GM12872 (cell line): ENCODE results near the gene LGALS13.

Experiments used
- TF ChIP-seq, protein P1 (sequence below): IDR thresholded peaks from 3 replicates; pipeline ENCODE4 v1.5.1; 2011; ENCODE audit warnings: low read depth, mild to moderate bottlenecking, low read length, moderate library complexity; ENCODE audit not compliant: insufficient read depth

LGALS13 gene

DNA sequence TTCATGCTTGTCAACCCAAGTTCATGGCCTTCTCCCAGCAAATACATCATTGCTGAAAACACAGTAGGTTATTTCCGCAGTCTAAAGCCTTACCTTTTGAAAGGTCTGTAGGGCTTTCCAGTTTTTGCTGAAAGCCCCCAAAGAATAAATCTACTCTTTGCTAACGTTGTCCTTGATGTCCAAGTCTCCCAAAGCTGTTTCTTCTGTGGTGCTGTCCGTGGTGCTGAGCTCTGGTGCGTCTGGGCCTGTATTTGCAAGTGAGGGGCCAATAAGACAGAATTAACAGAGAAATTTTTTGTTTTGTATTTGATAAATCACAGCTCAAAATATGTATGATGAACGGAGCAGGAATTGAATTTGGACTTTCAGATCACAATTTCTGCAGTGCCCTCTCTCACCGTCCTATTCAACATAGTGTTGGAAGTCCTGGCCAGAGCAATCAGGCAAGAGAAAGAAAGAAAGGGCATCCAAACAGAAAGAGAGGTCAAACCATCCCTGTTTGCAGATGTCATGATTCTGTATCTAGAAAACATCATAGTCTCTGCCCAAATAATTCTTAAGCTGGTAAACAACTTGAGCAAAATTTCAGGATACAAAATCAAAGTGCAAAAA lies 43.6 kb downstream of the LGALS13 start:
- TF ChIP-seq, protein P1, sequence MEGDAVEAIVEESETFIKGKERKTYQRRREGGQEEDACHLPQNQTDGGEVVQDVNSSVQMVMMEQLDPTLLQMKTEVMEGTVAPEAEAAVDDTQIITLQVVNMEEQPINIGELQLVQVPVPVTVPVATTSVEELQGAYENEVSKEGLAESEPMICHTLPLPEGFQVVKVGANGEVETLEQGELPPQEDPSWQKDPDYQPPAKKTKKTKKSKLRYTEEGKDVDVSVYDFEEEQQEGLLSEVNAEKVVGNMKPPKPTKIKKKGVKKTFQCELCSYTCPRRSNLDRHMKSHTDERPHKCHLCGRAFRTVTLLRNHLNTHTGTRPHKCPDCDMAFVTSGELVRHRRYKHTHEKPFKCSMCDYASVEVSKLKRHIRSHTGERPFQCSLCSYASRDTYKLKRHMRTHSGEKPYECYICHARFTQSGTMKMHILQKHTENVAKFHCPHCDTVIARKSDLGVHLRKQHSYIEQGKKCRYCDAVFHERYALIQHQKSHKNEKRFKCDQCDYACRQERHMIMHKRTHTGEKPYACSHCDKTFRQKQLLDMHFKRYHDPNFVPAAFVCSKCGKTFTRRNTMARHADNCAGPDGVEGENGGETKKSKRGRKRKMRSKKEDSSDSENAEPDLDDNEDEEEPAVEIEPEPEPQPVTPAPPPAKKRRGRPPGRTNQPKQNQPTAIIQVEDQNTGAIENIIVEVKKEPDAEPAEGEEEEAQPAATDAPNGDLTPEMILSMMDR, result no peak

DNA sequence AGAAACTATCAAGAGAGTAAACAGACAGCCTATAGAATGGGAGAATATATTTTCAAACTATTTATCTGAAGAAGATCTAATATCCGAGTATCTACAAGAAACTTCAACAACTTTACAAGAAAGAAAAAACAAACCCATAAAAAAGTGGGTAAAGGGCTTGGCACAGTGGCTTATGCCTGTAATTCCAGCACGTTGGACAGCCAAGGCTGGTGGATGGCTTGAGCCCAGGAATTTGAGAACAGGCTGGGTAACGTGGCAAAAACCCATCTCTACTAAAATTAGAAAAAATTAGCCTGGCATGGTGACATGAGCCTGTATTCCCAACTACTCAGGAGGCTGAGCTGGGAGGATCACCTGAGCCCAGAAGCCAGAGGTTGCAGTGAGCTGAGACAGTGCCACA lies 45.6 kb downstream of the LGALS13 start:
- TF ChIP-seq, protein P1, result no peak

DNA sequence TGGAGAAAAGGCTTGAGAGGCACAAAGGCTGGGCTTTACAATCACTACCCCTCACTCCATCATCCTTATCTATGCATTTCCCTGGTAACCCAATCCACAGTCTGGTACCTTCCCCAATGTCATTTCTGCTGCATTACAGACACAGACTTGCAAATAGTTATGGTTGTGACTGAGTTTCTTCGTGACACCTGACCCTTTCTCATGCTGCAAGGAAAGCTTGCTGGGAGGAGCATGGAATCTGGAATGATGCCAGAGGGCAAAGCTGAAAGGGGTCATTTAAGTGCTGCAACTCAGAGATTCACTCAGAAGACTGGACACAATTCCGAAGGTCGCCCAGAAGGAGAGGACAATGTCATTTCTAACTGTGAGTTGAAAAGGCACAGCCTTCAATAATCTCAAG lies 53.3 kb downstream of the LGALS13 start, which contains the start of gene LGALS16:
Gene LGALS16, plus strand, starts transcription at position 301 of the 400 bp plus-strand sequence. Its CDS starts 49 bp downstream, at position 350.
- TF ChIP-seq, protein P1, result no peak
